DMS53 treated with DMSO at 0.1 percent for 48 hours (cell line): ENCODE results near the gene ABCB8.
"Not testable (repeated sequence)": the region's sequence is repeated elsewhere in the genome, so short reads cannot be mapped to it uniquely, and the experiment has no call there.

Experiments
- DNase-seq: peaks from one replicate; lab custom pipeline; 2025; ENCODE audit not compliant: unreplicated experiment; lab: John Stamatoyannopoulos, UW

Gene ABCB8

DNA sequence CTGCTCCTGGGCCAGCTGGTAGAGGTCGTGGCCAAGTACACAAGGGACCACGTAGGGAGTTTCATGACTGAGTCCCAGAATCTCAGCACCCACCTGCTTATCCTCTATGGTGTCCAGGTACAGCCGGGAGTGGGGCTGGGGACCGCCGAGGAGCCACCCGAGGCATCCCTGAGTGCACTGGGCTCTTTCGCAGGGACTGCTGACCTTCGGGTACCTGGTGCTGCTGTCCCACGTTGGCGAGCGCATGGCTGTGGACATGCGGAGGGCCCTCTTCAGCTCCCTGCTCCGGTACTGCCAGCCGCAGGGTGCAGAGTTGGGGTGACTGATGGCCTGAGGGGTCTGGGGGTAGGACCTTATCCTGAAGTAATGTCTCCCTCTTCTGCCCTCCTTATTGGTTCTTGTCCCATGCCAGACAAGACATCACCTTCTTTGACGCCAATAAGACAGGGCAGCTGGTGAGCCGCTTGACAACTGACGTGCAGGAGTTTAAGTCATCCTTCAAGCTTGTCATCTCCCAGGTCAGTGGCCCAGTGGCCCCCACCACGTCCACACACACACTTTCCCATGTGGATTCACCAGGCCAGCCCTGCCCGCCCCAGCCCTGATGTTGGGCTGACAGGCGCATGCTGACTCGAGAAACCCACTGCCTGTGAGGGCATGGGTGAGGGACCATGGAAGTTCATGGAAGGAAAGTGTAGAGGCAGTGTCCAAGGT is 6.2 kb downstream of the ABCB8 start:
- DNase-seq = no peak

- no peak for DNase-seq
These were observed 6.9 kb downstream of the ABCB8 start for GRCh38 chr7:151035026-151035717.

- DNase-seq = no peak
These were observed 7.7 kb downstream of the ABCB8 start for GRCh38 chr7:151035902-151036301.

DNA sequence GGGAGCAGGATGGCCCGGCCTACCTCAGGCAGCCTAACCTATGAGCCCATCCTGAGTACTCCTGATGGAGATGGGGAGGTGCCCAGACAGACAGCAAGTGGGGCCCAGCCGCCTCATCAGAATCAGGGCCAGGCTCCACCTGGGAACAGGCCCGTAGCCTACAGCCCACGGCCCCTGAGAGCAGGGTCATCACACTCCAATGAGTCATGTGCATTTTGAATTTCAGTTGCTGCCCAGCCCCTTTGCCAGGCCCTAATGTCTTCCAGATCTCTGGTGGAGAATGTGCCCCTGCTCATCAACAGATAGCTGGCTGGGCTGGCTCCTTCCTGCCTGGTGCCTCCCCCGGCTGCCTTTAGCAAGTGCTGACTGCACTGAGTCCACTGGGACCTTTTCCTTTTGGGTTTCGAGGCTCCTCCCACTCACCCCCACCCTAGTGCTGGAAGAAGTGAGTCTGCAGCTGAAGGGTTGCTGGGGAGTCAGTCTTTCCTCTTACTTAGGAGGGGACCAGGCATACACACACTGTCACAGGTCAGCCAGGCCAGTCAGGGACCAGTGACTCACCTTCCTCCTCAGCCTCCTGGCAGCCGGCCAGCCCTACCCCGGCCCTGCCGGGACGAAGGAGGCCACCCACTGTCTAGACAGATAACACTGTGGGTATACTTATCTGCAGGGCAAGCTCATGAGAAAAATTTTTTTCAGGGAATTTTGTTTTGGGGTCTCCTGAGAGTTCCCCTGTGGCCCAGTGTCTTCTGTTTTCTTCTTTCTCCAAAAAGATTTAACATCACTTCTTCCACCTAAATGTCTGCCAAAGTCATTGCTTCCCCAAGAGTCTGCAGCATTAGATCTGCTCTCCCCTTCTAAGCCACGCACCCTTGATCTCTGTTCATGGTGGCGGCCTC is 10.9 kb downstream of the ABCB8 start:
- DNase-seq = peak; percentile 70

- no peak for DNase-seq
These were observed 11.7 kb downstream of the ABCB8 start for GRCh38 chr7:151039850-151040548.

GRCh38 chr7:151040616-151041375 is 12.5 kb downstream of the ABCB8 start:
- no peak for DNase-seq

DNA sequence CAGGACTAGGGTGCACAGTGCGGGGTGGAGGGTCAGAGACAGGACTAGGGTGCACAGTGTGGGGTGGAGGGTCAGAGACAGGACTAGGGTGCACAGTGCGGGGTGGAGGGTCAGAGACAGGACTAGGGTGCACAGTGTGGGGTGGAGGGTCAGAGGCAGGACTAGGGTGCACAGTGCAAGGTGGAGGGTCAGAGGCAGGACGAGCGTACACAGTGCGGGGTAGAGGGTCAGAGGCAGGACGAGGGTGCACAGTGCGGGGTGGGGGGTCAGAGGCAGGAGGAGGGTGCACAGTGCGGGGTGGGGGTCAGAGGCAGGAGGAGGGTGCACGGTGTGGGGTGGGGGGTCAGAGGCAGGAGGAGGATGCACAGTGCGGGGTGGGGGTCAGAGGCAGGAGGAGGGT is 15.2 kb downstream of the ABCB8 start:
- not testable (repeated sequence) for DNase-seq

- no peak for DNase-seq
These were observed 15.7 kb downstream of the ABCB8 start for GRCh38 chr7:151043959-151044358.

GRCh38 chr7:151045262-151045661 is 17.0 kb downstream of the ABCB8 start:
- DNase-seq = no peak

DNA sequence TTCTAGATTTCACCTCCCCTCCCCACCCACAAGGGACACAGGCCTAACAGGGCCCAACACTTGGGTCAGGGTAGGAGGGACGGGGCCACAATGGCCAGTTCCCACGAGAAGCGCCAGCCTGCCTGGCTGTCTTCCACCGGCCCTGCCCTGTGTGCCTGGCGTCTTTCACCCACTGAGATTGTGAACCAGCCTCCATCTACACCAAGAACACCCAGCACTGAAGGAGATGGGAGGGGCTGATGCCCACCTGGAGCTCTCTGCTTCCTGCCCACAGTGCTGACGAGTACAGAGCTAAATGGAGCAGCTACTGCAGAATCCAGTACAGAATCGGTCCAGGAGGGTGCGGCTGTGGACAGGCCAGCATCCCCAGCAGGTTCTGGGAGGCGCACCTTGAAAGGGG is 17.7 kb downstream of the ABCB8 start:
- DNase-seq = no peak

GRCh38 chr7:151046603-151047573 is 18.6 kb downstream of the ABCB8 start:
- no peak for DNase-seq

- no peak for DNase-seq
These were observed 19.9 kb downstream of the ABCB8 start, which contains the start of gene ASIC3 for GRCh38 chr7:151047976-151048815. Gene ASIC3, plus strand, starts transcription at chr7:151048531. Its CDS starts 355 bp downstream, at chr7:151048886.

- DNase-seq = no peak
These were observed 20.7 kb downstream of the ABCB8 start for GRCh38 chr7:151048911-151049463.

- DNase-seq = peak; percentile 29
These were observed 22.9 kb downstream of the ABCB8 start for GRCh38 chr7:151051108-151051507.

DNA sequence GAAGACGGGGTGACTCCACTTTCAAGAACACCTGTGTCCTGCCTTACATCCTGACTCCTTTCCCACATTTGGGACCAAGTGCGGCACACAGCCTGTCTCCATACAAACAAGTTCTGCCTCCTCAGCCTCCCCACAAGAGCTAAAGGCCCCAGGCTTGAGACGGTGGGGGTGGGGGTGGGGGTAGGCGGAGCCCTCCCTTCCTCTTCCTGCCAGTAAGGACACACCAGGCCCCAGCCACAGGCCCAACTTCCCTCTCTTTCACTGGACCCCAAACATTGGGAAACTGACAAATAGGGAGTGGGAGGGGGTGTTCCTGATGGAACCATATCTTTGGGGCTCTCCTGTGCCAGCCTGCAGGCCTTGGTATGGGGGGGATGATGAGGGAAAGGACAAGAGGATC is 24.8 kb downstream of the ABCB8 start:
- DNase-seq = no peak

GRCh38 chr7:151053751-151054150 is 25.5 kb downstream of the ABCB8 start:
- DNase-seq = no peak

GRCh38 chr7:151056283-151056665 is 28.0 kb downstream of the ABCB8 start:
- DNase-seq = no peak
